ENCODE results near the gene RAB3A.
"Not testable (repeated sequence)": the region's sequence is repeated elsewhere in the genome, so short reads cannot be mapped to it uniquely, and the experiment has no call there.

Gene RAB3A

DNA sequence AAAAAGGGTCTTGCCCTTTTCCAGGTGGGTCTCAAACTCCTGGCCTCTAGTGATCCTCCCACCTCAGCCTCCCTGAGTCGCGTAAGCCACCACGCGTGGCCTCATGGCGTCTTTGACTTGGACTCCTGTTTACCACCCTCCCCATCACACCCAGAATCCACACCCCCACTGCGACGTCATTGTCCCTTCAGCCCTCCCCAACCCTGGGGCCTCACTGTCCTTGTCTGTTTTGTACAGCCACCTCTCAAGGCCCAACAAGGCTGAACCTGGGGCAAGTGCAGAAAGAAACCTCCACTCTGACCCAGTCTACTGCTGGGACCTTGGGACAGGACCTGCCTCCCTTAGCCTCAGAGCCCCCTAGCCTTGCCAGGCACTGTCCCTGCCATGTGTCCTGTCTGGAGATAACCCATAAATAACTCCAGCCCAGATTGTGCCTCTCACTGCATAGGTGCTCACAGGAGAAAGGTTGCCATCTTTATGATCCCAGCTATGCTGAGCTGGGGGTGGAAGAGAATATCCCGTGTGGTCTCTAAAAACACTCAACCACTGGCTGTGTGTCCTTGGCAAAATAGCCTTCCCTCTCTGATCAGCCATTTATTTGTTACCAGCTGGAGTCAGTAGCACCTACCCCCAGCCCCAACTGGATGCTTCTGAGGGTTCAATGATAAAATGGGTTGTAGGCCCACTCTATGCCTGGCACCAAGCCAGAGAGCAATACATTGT, 32.1 kb downstream of the RAB3A start:
- FAIRE-seq (no peak), DNase-seq (ENCODE audit: low spot score) (no peak)

DNA sequence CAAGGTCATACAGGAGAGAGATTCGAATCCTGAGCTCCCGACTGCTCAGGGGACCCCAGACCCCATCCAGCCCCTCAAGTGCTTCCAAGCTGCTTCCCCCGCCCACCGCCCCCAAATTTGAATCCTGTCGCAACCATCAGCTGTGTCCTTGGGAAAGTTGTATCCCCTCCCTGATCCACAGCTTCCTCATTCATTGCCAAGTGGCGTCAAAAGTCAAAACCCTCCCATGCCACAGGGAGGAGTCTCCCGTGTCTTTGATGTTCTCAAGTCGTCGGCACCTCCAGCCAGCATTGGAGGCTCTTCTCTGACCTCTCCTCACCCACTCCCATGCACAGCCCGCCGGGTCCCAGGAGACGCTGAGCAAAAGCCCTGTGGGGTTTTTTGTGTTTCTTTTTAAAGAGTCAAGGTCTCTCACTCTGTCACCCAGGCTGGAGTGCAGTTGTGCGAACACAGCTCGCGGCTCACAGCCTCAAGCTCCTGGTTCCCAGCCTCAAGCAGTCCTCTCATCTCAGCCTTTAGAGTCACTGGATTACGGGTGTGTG, 33.1 kb downstream of the RAB3A start:
- DNase-seq (ENCODE audit: low spot score) (no peak), FAIRE-seq (no peak)

DNA sequence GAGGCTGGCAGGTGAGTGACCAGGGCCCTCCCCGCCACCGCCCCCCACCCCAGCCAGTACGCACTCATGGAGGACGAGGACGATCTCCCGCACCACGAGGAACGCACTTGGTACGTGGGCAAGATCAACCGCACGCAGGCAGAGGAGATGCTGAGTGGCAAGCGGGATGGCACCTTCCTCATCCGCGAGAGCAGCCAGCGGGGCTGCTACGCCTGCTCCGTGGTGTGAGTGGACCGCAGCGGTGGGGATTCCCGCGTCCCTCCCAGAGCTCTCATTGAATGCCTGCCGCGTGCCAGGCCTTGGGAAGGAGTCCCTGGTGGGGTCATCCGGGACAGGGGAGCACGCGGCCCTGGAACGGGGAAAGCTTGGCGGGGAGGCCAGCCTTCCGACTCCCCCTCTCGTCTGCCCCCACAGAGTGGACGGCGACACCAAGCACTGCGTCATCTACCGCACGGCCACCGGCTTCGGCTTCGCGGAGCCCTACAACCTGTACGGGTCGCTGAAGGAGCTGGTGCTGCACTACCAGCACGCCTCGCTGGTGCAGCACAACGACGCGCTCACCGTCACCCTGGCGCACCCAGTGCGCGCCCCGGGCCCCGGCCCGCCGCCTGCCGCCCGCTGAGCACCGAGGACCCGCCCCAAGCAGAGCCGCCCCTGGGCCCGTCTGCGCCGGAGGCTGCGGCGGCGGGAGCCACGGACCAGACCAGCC, 35.0 kb downstream of the RAB3A start:
- no peak for DNase-seq (ENCODE audit: low spot score)
- no peak for FAIRE-seq

DNA sequence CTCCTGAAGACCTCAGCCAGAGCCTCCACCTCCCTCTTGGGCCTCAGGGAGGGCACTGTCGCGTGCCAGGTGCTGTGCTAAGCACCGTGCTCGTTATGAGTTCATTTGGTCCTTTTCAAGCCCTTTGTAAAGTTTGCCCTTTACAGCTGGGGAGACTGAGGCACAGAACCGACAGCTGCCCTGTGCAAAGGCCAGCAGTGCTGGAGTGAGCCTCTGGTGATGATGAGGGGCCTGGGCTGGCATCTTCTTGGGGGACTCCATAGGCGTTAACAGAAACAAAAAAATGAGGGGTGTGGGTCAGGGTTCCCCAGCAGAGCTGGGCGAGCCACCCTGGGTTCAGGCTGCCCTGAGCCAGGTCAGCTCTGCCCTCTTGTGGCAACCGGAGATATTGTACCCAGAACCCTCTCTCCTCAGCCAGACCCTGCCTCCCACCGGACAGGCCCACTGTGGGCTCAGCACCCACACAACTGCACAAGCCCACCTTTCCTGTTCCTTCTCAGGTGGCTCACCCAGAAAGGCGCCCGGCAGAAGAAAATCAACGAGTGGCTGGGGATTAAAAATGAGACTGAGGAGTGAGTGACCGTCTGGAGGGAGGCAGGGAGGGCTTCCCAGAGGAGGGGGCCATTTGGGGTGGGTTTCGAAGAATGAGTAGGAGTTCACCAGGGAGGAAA, 35.7 kb downstream of the RAB3A start:
- no peak for FAIRE-seq
- peak; percentile 58 for DNase-seq (ENCODE audit: low spot score)

DNA sequence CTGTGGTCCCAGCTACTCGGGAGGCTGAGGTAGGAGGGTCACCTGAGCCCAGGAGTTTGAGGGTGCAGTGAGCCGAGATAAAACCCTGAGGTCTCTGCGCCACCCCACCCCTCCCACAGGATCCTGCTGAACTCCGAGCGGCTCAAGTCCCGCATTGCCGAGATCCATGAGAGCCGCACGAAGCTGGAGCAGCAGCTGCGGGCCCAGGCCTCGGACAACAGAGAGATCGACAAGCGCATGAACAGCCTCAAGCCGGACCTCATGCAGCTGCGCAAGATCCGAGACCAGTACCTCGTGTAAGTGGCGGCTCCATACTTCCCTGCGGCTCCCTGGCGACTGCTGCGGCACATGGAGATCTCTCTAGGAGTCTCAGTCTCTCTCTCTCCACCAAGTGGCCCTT, 36.8 kb downstream of the RAB3A start:
- no peak for FAIRE-seq
- no peak for DNase-seq (ENCODE audit: low spot score)

DNA sequence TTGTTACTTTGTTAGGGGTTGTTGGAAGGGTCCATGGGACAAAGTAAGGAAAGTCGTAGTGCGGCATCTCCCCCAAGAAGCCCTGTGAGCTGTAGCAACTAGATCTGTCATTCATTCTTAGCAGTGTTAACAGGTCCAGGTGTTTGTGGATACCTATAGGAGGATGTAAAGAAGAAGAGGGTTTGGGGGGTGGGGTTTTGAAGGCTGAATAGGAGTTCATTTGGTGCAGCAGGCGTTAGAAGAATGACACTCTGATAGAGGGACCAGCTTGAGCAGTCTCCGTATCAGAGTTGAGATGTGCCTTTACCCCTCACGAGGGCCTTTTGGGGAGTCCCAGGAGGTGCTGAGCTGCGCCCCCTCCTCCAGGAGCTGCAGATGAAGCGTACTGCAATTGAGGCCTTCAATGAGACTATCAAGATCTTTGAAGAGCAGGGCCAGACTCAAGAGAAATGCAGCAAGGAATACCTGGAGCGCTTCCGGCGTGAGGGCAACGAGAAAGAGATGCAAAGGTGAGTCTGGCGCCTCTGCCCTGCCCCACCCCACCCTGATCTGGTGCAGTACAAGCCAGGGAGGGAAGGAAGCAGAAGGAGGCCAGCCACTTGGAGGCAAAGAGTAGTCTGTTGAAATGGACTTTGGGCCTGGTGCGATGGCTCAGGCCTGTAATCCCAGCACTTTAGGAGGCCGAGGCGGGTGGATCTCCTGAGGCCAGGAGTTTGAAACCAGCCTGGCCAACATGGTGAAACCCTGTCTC, 37.9 kb downstream of the RAB3A start:
- FAIRE-seq (no peak), DNase-seq (ENCODE audit: low spot score) (no peak)

DNA sequence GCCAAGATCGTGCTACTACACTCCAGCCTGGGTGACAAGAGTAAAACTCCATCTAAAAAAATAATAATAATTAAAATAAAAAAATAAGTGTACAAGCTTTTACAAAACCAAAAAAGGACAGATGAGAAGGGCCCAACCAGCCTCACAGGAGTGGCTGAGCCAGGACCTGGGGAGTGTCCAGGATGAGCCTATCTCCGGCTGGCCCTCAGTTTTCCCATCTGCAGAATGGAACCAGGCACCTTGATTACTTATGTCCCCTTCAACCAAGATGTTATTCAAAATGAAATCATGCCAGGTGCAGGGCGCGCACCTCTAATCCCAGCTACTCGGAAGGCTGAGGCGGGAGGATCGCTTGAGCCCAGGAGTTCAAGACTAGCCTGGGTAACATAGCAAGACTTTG, 39.8 kb downstream of the RAB3A start:
- FAIRE-seq (no peak), DNase-seq (ENCODE audit: low spot score) (no peak)

DNA sequence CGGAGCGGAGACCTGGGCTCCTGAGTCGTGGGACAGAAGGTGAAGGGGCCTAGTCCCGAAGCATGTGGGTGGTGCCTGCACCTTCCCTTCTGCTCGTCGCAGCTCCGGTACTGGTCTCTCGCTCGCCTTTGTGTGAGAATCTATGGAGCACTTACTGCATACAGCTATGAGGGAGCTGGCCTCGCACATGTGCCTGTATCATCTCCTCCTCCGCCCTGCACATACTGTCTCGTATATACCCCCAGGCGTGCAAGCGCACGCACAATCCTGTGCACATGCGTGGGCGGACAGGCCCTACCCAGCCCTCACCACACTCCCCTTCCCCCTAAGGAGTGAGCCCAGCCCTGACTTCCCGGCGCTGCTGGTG, 42.2 kb downstream of the RAB3A start:
- no peak for DNase-seq (ENCODE audit: low spot score)

DNA sequence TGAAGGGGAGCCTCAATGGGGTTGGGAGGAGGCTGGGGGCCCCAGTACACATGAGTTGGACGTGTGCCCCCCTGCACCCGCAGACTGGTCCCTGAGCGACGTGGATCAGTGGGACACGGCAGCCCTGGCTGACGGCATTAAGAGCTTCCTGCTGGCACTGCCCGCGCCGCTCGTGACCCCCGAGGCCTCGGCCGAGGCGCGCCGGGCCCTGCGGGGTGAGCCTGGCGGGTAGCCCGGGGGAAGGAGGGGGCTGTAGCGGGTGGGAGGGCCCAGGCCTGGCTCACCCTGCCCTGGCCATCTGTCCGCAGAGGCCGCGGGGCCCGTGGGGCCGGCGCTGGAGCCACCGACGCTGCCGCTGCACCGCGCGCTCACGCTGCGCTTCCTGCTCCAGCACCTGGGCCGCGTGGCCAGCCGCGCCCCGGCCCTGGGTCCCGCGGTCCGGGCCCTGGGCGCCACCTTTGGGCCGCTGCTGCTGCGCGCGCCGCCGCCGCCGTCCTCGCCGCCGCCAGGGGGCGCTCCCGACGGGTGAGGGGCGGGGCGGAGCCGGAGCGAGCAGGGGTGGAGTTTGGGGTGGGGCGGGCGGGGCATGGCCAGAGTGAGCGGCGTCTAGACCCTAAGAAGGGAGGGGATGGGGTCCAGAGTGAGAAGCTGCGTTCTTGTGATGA, 42.7 kb downstream of the RAB3A start:
- no peak for FAIRE-seq
- DNase-seq (ENCODE audit: low spot score): peak; percentile 80

More for the DNA sequence above, 42.2 kb downstream of the RAB3A start:
- no peak for FAIRE-seq

DNA sequence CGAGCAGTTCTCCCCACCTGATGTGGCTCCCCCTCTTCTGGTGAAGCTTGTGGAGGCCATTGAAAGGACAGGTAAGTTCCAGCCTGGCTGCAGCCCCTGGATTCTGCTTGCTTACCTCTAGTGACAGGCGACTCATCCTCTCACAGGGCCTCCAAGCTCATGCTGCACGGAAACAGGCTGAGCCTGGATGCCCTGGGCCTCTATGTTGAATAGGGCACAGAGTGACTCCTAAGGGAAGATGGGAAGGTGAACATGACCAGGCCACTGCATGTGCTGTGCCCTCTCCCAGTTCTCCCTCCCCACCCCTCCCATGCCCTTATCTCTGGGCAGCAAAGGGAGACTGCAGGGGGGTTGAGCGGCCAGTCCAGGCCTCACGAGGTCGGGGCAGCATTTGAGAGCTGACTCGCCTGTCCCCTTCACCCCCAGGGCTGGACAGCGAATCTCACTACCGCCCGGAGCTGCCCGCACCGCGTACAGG, 43.3 kb downstream of the RAB3A start:
- no peak for FAIRE-seq
- no peak for DNase-seq (ENCODE audit: low spot score)

DNA sequence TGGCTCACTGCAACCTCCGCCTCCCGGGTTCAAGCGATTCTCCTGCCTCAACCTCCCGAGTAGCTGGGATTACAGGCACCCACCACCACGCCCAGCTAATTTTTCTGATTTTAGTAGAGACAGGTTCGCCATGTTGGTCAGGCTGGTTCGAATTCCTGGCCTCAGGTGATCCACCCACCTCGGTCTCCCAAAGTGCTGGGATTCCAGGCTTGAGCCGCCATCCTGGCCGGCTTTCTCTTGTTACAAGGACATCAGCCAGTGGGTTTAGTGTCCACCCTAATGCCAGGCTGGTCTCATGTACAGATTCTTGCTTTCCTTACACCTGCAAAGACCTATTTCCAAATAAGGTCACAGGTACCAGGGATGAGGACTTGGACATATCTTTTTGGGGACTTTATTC, 44.0 kb downstream of the RAB3A start:
- no peak for FAIRE-seq
- no peak for DNase-seq (ENCODE audit: low spot score)

DNA sequence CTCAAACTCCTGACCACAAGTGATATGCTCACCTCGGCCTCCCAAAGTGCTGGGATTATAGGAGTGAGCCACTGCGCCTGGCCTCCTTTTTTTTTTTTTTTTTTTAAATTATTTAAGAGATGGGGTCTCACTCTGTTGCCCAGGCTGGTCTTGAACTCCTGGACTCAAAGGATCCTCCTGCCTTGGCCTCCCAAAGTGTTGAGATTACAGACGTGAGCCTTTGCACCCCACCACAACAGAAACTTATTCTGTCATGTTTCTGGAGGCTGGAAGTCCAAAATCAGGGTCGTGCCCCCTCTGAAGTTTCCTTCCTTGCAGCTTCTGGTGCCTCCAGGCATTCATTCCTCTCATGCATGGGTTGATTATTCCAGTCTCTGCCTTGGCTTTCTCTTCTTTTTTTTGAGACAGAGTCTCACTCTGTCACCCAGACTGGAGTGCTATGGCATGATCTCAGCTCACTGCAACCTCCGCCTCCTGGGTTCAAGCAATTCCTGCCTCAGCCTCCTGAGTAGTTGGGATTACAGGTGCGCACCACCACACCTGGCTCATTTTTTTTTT, 44.7 kb downstream of the RAB3A start:
- not testable (repeated sequence) for DNase-seq (ENCODE audit: low spot score); FAIRE-seq

DNA sequence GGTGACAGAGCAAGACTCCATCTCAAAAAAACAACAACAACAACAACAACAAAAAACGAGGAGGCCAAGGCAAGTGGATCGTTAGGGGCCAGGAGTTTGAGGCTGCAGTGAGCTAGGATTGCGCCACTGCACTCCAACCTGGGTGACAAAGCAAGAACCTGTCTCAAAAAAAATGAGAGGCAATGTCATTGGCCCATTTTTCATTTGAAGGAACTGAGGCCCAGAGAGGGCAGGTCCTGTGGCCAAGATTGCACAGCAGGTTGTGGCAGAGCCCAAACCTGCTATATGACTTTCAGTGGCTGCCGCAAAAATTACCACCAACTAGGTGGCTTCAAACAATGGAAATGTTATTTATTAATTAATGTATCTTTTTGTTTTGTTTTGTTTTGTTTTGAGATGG, 45.4 kb downstream of the RAB3A start:
- DNase-seq (ENCODE audit: low spot score): no peak
- no peak for FAIRE-seq

DNA sequence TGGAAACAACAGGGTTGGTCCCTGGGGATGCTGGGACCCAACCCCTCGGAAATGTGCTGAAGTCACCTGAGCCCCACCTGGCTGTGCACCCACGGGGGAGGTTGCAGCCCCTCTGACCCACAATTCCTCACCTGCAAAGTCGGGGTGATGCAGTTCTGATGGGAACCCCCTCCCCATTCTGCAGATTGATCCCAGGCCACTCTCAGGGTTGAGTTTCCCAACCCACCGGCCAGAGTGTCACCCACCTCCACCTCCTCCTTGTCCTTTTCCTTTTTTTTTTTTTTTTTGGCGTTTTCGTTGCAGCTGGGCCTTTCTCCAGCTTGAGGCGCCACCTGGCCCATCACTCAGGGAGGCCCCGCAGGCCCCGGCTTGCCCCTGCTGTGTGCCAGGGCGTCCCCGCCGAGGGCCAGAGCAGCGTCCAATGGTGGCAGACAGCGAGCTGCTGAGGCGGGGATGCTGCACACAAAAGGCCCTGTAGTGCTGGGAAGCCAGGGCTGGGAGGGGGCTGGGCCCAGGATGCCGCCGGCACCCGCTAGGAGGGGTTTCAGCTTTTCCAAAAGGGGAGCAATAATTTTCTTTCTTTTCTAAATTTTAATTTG, 46.3 kb downstream of the RAB3A start:
- DNase-seq (ENCODE audit: low spot score): no peak
- FAIRE-seq: no peak

DNA sequence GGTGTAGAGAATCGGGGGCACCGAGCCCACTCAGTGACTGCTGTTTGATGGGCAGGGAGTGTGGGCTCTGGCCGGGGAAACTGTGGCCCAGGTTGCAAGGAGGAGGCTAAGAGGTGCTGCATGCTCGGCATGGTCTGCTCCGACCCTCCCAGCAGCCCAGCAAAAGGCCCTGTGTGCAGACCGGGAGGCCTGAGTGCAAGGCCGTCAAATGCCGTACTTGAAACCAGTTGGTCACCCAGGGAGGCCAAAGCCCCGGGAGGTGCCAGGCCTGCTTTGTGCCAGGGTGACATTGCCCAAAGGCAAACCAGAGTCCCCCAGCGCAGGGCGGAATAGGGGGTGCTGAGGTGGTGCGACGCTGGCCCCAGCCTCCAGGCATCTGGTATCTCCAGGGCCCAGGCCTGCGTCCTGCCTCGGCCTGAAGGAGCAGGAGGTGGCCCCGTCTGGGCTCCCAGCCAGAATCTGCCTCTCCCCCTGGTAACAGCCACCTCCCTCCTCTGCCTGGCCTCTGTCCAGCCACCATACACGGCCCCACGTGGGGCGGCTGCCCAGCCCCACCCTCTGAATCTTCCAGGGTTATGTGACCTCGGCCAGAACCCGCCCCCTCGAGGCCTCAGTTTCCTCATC, 46.9 kb downstream of the RAB3A start:
- FAIRE-seq (no peak), DNase-seq (ENCODE audit: low spot score) (peak; percentile 85)

DNA sequence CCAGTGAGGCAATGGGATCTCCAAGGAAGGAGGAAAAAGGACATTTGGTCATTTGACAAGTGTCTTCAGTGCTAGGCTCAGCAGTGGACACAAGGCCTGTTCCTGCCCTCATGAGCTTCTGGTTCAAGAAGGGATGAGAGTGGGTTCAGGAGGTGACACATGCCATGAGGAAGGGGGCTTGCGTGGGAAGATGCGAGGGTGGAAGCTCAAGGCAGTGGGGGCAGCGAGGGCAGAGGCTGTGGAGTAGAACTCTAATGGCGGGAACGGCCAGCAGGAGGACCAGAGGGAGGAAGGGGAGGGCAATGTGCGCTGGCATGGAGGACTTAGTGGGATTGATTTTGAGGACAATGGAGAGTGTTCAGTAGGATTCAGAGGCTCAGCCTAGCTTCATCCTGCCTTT, 47.6 kb downstream of the RAB3A start:
- no peak for DNase-seq (ENCODE audit: low spot score)
- FAIRE-seq: no peak

DNA sequence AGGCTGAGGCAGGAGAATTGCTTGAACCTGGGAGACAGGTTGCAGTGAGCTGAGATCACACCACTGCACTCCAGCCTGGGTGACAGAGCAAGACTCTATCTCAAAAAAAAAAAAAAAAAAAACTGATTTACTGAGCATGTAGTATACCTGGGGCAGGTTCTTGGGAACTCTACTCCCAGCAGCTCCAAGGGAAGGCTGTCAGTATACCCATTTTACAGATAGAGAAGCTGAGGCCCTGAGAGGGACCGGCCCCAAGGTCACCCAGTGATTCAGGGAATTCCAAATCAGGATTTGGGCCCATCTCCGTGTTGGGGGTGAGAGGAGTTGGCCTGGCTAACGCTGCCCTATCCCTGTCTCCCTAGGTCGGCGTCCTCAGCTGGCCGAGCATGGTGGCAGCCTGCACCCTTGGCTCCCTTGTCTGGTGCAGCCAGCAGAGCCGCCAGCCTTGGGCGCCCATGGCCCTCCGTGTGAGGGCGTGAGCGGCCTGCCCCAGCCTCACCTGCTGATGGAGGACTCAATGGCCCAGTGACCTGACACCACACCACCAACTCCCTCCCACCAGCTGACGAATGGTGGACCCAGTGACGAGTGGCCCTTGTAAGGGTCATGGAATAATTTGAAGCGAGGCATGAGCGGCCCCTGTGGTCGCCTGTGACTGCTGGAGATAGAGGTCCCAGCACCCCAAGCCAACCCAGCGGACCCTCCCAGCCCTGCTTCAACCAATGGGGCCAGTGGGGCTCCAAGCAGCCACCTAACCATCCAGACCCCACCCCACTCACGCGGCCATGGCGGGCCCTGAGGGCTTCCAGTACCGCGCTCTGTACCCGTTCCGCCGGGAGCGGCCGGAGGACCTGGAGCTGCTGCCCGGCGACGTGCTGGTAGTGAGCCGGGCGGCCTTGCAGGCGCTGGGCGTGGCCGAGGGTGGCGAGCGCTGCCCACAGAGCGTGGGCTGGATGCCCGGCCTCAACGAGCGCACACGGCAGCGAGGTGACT, 48.5 kb downstream of the RAB3A start:
- FAIRE-seq (no peak), DNase-seq (ENCODE audit: low spot score) (no peak)

DNA sequence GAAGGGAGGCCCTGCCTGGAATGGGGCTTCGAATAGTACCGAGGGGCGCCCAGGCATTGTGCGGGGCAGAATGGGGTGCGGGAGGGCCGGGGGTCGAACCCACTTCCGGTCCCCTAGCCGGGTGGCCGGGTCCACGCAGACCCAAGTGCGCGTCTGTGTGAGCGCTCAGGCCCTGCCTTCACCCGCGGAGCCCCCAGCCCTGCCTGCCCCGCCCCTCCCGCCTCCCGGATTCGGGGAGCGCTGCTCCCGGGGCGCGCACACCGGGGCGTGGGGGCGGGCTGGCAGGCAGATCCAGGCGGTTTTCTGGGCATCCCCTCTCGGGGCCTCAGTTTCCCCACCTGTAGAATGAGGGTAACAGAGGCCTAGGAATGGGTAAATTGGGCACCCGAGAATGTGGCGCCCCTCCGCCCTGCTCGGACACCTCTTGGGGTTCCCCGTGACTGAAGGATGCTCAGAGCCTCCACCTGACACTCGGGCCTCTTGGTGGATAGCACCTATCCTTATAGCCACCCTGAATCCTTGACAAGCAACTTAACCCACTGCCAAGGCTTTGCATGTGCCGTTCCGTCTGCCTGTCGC, 50.2 kb downstream of the RAB3A start:
- no peak for FAIRE-seq
- no peak for DNase-seq (ENCODE audit: low spot score)
